SK-MEL-5 (cell line): ENCODE data around the gene RAP1GAP. TPM values are rescaled to one million over a fixed set of nuclear protein-coding genes. Genes with fewer than 3 reads are reported as not detected.

Experiments
- DNase-seq: peaks from one replicate; pipeline ENCODE4 v3.0.0-alpha.2; 2016; ENCODE audit warnings: low read depth, low spot score
- in situ Hi-C: cut with HindIII; loops from 2 replicates; pipeline ENCODE4 v1.10.0; 2016; ENCODE audit warnings: low sequenced_read_pairs, high pct_unique_total_duplicates, low pct_unique_long_range_greater_than_20kb
- total RNA-seq: library from RNA; depleted of rRNA; stranded (reverse); fragments of >200 nt; shearing (Covaris generic); gene quantifications from 2 replicates; pipeline ENCODE4 v1.2.3, GENCODE V29; 2014

Gene RAP1GAP
- total RNA-seq, 1 experiment from 2014 or later, result 0.95 TPM

DNA sequence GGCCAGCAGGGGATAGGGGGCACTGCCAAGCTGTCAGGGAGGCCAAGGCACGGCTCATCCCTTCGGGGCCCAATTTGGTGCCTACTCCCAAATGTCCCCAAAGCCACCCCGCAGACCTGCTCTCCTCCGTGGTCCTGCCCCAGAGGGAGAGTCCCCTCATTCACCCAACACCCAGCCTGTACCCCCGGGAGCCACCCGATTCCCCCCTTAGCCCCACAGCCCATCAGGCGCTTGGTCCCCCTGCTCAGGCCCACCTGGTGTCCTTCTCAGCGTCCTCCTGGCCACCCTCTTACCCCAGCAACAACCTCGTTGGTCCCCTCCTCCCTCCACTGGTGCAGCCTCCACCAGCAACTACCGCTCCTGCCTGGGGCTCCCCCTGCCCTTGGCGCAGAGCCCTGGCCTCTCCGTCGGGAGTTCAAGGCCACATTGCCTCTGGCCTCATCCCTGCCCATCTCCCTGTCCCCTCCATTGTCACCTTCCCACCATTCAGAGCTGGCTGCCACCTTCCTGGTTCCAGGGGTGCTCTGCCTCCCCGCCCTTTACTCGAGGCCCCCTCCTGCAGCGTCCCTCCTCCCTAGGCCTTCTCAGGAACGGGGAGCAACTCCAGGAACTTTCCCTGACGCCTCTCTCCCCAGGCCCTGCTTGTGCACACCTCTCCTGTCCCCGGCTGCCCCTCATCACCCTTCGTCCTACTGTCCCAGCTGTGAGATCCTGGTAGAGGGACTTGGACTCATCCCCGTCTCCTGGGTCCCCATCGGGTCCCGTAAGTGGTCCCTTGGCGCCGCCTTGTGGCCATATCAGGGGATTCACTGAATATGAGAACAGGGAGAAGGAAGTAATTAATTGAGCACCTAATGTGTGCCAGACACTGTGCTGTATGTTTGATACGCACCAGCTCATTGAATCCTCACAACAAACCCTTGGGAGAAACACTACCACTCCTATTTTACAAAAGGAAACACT is 73.9 kb downstream of the RAP1GAP start:
- in situ Hi-C loops, result no loop called here
- DNase-seq, result peak; percentile 49

DNA sequence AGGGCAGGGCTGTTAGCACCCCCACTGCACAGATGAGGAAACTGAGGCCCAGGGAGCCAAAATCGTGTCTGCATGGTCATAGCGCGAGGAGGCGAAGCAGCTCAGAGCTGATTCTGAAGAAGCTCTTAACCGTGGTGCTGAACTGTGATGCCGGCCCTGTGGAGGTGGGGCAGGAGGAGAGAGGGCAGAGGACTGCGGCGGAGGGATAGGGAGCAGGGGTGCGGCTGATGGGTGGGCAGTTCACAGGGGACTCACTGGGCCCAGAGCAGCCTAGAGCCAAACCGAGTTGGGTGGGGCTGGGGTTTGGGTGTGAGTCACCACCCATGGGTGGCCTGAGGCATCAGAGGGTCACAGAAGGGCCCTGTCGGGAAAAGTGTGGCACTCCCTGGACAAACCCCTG is 74.7 kb downstream of the RAP1GAP start:
- in situ Hi-C loops, result no loop called here
- DNase-seq, result no peak

DNA sequence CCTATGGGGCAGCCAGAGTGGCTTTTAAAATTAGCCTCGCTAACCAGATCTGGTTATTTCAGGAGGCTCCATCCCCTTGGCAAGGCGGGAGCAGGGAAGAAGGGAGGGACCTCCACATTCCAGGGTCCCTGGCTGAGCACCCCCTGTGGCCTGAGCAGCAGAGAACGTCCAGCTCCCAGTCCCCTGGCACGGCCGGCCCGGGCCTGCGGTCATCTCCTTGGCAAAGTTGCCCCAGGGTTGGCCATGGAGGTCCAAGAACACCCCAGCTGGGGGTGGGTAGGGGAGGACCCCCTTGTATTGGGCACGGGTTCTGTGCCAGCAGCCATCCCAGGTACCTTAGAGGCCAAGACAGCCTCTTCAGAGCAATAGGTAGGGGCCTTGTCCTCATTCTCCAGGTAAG is 75.9 kb downstream of the RAP1GAP start:
- no peak for DNase-seq
- in situ Hi-C loops, result no loop called here

DNA sequence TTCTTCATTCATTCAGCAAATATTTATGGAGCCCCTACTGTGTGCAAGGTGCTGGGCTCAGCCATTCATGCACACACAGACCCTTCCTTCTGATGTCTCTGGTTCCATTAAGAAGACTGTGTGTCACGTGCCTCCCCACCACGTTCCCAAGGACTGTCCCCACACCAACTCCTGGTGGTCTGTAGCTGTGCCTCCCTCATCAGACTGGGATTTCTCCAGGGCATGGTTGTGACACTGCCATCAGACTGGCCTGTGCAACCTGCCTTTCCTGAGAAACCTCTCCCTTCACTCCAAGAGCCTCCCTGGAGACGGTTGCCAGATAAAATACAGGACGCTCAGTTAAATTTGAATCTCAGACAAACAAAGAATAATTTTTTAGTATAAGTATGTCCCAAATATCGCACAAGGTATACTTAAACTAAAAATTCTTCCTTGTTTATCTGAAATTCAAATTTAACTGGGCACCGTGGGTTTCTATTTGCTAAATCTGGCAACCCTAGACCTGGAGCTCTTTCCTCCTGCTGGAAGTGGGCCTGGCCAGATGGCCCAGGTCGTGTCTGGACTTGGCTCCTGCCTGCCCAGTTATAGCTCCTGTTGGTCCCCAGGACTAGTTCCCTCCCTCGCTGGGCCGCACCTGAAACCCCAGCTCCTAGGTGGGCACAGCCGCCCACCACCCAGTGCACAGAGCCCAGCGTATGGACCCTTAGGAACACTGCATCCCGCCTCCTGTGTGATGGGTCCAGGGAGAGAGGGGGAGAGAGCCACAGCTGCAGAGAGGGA is 76.9 kb downstream of the RAP1GAP start:
- in situ Hi-C loops, result no loop called here
- DNase-seq, result no peak

DNA sequence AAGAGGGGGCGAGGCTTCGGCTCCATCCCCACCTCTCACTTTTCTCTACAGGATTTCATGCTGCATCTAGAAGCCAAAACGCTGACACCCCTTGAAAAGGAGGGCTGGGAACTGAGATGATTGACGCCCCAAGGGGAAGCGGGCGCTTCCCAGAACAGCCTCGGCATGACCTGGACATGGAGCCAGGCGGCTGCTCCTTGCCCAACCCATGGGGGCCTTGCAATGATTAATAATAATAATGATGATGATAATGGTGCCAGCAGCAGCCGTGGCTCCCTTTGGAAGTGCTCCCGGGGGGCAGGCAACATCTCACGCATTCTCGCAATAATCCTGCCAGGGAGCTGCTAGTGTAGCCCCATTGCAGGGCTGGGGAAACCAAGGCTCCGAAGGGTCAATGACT is 78.2 kb downstream of the RAP1GAP start:
- in situ Hi-C loops, result no loop called here

DNA sequence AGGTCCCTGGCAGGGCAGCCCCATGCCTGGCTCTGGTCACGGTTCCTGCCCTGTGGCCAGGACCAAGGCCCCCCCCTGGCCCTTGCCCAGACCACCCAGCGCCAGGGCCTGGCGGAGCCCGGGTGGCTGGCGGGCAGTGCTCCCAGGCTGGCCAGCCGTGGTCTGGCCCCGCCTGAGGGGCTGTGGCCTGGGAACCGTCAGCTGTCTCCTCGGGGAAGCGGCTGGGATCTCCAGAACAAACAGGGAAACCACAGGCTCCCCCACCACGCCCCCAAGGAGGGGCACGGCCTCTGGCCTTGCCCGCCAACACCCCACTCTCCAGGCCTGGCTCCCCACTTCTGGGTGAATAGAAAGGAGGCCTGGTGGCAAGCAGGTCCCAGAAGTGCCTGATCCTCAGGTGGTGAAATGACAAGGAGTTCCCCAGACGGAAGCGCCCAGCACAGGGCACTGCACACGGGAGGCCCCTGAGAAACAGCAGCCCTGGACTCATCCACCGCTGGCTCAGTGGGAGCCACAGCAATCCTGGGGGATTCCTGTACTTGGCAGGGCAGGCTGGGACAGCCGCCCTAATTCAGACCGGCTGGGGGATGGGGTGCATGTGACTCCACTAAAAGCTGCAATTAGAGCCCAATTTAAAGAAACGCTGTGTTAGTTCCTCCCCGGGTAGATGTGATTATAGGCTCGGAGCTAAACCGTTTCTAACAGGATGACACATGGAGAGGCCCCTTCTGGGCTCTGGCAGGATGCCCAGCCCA is 78.9 kb downstream of the RAP1GAP start:
- DNase-seq, result no peak
- in situ Hi-C loops, result no loop called here

More for the DNA sequence above, 78.2 kb downstream of the RAP1GAP start:
- DNase-seq, result no peak

DNA sequence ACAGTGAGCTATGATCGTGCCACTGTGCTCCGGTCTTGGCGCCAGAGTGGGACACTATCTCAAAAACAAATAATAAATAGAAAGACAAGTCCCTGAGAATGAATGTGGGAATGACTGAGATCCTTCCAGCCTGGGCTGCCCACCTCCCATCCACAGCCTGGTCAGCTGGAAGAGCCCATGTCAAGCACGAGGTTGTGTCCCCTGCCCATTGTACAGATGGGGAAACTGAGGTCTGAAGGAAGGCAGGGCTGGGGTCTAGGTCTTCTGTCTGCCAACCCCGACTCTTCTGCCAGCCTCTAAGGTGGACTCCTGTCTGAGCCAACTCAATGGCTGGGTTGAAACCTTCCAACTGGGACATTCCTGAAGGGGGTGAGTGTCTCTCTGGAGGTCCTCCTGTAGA is 79.5 kb downstream of the RAP1GAP start:
- DNase-seq, result no peak
- in situ Hi-C loops, result no loop called here

DNA sequence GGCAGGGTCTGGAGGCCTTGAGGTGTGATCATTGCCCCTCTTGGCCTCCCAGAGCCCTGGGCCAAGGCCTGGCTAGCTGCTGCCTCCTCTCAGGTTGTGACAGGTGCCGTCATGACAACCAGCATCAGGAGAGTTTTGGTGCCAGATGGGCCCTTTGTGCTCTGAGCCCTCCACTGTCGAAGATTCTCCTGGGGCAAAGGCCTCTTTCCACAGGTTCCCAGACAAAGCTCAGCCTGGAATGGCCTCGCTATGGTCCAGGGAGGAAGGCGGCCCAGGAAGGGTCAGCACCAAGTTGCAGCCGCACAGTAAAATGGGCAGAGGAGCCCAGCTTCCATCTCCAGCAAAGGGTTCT is 81.6 kb downstream of the RAP1GAP start:
- in situ Hi-C loops, result no loop called here
- no peak for DNase-seq

DNA sequence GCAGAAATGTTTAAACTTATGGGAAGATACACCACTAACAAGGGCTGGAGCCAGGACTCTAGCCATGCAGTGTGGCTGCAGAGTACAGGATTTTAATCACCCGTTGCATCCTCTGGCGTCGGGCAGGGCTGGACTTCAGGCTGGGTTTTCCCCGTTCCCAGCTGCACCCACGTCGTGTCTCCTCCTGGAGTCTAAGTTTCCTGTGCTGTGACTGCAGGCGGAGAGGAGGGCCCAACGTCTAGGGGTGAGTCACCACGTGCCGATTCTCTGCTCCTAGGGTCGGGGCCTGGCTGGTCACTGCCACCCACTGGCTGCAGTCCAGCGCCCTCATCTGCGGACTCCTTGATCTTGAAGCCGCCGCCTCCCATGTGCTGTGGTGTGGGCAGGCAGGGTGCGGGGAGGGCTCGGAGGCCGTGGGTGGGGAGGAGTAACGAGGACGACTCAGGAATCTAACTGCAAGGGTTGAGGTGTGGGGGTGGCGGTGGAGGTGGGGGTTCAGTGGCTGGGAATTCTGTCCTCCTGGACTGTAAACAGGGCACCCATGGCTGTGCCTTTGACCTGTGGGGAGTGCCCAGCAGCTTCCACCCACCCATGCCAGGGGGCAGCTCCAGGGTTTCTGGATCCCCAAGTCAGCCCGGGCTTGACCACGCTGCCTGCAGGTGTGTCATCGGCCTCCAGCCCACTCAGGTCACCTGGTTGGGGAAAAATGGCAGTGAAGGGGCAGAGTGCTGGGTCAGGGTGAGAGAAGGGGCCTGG is 82.1 kb downstream of the RAP1GAP start:
- in situ Hi-C loops, result no loop called here
- DNase-seq, result no peak

DNA sequence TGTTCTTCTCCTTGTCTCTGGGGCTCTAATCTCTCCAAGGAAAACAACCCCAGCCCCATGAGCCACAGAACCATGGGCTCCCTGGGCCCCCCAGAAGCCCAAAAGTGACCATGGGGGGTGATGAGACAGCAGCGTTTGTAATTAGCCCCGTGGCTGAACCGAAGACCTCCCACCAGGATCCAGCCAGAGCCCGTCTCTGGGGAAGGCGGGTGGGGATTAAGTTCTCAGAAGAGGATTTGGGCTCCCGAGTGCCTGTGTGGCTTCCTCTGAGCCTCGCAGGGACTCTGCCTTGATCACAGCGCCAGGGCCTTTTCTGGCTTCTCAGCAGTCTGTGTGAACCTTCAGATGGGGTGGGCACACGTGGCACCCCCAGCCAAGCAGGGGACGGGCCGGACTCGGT is 82.9 kb downstream of the RAP1GAP start:
- in situ Hi-C loops, result no loop called here
- no peak for DNase-seq

DNA sequence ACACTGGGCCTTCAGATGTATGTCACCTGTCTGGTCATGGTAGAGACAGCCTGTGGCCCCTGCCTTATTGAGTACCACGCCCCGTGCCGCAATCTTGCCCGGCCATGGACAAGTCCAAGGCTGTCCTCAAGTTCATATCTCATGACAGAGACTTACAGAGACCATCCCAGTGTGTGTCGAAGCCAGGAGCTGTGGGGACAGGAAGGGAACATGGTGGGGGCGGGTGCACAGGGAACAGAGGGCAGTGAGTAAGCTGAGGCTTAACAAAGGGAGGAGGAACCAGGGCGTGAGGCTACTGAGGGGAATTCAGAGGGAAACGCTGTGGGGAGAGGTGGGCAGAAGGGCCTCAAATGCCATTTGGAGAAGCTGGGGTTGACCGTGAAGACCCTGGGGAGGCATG is 84.1 kb downstream of the RAP1GAP start:
- in situ Hi-C loops, result no loop called here
- DNase-seq, result no peak

DNA sequence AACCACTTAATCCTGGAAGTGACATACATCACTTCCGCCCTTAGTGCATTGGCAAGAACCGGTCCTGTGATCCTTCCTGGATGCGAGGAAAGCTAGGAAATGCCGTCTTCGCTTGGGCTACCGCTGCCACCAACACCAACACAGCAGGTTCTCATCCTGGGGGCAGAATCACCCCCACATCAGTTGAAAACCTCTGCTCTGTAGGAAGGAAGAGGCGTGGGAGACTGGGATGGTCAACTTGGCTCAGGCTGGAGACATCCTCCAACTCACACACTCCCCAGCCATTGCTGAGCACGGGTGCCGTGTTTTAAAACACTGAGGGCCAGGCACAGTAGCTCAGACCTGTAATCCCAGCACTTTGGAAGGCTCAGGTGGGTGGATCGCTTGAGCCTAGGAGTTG is 85.1 kb downstream of the RAP1GAP start:
- DNase-seq, result no peak
- in situ Hi-C loops, result no loop called here

DNA sequence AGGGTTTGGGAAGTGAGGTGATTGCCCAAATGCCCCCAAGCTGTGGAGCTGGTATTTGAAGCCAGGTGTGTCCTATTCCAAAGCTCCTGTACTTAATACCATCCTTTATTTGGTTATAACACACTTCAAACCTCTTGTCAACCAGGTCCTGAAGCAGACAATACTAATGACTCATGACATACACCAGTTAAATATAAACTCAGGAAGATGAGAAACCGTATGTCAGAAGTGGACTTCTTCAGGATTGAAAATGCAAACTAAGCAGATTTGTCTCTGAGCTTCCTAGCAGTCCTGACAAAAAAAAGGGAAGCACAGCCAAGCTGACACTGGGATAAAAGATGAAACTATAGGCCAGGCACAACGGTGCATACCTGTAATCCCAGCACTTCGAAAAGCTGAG is 89.4 kb downstream of the RAP1GAP start:
- in situ Hi-C loops, result no loop called here
- no peak for DNase-seq

DNA sequence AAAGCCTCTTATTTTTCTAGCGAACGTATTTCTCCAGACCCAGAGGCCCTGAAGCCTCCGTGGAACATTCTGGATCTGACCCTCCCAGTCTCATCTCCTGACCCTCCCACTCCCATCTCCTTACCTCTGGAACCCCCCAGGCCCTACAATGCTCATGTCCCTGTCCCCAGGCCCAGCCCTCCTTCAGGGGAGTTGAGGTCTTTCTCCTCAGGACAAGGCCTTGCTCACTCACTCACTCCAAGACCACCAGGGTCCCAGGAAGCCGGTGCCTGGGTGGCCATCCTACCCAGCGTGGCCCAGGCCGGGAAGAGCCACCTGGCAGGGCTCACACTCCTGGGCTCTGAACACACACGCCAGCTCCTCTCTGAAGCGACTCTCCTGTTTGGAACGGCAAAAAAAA is 91.2 kb downstream of the RAP1GAP start:
- DNase-seq, result no peak
- in situ Hi-C loops, result no loop called here

DNA sequence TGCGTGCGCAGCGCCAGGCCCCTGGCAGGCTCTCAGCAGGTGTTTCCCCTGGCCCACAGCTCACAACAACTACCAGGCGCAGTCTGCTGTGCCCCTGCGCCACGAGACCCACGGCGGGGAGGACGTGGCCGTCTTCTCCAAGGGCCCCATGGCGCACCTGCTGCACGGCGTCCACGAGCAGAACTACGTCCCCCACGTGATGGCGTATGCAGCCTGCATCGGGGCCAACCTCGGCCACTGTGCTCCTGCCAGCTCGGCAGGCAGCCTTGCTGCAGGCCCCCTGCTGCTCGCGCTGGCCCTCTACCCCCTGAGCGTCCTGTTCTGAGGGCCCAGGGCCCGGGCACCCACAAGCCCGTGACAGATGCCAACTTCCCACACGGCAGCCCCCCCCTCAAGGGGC is 91.8 kb downstream of the RAP1GAP start:
- DNase-seq, result no peak
- in situ Hi-C loops, result no loop called here

DNA sequence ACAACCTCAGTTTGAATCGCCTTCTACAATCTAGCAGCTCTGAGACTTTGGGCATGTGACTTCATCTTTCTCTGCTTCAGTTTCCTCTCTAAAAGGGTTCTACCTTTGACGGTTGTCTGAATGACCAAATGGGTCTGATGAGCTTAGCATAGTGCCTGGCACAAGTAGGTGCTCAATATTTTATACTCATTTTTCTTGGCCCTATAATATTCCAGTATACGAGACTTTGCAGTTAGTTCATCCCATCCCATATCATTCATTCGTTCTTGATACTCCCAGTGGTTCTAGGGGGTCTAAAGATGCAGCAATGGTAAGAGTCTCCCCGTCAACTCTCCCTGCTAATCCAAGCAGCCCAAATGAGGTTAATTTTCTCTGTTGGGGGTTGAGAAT is 92.4 kb downstream of the RAP1GAP start:
- in situ Hi-C loops, result no loop called here

DNA sequence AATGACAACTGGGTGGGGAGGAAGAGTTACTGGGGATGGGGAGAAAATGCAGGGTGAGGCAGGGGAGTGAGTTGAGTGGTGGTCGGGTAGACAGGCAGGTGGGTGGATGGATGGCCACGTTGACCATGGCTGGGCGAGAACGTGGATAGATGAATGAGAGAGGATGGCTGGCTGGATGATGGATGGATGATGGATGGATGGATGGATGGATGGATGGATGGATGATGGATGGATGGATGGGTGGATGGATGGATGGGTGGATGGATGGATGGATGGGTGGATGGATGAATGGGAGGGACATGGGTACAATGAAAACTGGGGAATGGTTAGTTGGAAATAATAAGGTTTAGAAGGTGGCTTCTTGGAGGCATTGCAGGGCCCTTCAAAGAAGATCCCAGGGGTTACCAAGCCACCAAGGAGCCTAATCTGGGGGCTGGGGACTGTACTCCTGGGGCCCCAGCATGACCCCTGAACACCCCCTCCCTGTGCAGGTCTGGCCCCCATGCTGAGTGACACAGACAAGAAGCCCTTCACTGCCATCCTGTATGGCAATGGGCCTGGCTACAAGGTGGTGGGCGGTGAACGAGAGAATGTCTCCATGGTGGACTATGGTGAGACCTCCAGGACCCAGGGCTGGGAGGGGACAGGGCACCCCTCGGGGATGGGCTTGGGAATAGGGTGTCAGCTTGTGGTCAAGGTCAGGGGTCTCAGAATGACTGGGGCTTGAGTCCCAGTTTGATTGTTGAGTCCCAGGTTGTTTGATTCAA is 92.9 kb downstream of the RAP1GAP start:
- in situ Hi-C loops, result no loop called here
- DNase-seq, result no peak

More for the DNA sequence above, 92.4 kb downstream of the RAP1GAP start:
- DNase-seq, result no peak
